Measurements from ENCODE around the gene CDCP2.

The CDCP2 gene

GRCh38 chr1:54135436-54136120, 17.2 kb downstream of the CDCP2 start:
- no peak for DNase-seq

GRCh38 chr1:54134295-54134694, 18.5 kb downstream of the CDCP2 start:
- DNase-seq, result no peak

- DNase-seq, result peak; percentile 97
Observed at GRCh38 chr1:54132495-54132894, 20.3 kb downstream of the CDCP2 start.

DNA sequence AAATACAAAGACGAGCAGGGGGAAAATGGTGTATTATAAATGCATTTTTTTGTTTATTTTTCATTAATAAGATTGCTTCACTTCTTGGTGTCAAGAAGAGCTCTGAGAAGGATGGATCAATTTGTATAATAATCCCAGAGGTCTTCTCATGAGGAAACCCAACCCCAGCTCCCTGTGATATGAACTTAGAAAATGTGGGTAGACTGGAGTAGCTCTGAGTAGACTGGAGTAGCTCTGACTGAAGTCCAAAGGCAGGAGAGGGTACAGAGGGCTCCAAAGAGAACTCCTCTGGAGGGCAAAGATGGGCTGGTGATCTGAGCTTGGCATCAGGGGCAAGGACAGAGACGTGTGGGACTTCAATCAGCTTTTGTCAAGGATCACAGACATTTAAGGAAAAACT, 21.4 kb downstream of the CDCP2 start:
- DNase-seq, result no peak

DNA sequence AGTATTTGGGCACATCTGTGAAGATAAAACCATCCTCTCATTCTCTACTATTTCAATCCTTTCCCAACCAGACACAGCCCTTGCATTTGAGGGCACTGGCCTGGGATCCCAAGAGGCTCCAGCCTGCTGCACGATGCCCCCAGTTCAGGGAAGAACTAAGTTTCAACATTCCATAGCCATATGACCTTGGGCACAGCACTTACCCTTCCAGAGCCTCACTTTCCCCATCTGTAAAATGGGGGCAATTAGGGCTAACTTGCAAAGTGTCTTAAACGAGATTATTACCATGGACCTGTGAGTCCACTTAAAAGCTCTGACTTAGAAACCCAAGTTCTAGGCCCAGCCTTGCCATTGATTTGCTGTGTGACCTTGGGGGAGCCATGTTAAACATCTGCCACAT, 22.9 kb downstream of the CDCP2 start:
- no peak for DNase-seq

GRCh38 chr1:54127594-54128300, 25.1 kb downstream of the CDCP2 start:
- peak; percentile 74 for DNase-seq

DNA sequence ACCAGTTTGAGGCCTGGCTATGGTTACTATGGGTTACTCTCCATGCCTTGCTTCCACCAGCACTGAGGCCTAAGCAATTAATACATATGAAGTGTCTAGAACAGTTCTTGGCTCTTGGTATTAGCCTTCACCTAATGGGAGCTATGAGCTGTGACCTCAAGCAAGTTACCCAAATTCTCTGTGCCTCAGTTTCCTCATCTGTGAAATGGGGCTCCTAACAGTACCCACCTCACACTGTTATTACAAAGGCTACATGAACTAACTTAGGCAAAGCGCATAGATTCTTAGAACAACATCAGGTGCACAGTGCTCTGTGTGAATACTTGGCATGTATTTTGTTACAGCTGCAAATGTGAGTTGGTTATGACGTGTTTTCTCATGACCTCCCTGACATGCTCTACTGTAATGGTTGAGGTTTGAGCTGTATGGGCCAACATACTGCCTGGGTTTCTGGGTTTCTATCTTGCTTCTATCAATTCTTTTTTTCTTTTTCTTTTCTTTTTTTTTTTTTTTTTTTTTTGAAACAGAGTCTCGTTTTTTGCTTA, 26.5 kb downstream of the CDCP2 start:
- DNase-seq, result no peak

DNA sequence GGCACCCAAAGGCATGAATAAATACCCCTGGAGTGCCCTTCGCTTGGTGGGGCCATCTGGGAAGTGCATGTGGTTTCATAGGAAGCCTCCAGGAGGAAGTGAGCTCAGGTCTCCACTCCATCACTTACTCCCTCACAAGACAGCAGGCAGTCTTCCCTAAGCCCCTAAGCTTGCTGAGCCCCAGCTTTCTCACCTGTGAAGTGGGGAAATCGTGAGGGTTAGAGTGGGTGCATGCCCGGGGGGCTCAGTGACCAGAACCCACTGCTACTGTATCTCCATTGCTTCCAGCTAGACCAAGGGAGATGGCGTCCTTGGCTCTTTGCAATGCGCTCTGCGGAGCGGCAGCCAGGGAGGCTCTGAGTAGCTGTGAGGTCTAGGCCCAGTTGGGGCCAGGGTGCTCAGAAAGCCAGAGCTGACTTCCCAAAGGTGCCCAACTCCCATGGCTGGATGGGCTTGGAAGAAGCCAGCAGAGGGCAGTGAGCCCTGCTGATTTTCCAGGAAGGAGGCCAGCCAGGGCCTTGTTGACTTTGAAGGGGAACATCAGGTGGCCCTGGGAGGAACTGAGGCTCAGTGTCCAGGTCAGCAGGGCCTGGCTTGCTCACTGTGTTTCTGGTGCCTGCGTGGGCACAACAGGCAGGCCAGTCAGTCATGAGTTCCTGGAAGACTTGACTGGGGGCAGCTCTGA, 27.3 kb downstream of the CDCP2 start:
- peak; percentile 35 for DNase-seq

GRCh38 chr1:54124906-54125305, 27.9 kb downstream of the CDCP2 start:
- no peak for DNase-seq

DNA sequence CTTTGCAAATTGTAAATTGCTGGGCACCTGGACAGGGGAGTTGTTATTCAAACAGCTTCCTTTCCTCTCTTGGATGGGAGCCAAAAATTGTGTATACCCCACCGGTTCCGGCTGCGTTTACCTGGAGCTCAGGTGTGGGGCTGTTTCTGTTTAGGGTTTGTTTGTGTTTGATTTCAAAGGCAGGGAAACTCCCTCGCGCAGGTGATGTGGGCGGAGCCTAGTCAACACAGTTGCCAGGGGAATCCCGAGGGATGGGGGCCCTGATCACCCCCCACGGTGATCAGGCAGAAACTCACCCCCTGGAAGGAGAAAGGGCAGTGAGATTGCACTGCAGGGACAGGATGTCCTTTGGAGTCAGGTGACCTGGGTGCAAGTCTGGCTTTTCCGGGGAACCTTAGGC, 28.3 kb downstream of the CDCP2 start:
- DNase-seq, result no peak

GRCh38 chr1:54122992-54123391, 29.8 kb downstream of the CDCP2 start:
- no peak for DNase-seq

DNA sequence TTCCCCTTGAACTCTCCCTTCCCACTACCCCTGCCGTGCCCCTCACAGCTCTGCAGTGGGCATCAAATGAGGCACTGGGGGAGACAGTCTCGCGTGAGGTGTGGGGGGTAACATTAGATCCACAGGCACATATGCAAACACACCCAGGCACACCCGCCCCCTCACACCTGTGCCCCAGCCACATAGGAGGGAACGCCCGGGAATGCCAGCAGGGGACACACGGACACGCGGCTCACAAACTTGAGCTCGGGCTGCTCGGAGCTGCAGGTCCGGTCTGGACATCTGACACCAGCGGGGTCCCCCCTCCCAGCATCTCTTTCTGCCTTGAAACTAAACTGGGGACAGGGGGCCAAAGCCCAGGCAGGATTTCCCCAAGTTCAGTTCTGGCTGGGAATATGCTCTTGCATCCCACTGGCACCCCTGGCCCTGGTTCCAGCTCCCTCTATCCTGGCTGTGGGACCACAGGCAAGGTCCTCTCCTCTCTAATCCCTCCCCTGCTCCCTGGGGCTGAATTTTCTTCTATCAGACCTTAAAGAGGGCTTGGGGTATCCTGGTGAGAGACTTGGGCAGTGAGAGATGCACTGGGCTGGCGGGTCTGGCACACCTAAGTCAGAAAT, 30.6 kb downstream of the CDCP2 start:
- DNase-seq, result no peak

- peak; percentile 78 for DNase-seq
Observed at GRCh38 chr1:54121482-54122134, 31.2 kb downstream of the CDCP2 start.

DNA sequence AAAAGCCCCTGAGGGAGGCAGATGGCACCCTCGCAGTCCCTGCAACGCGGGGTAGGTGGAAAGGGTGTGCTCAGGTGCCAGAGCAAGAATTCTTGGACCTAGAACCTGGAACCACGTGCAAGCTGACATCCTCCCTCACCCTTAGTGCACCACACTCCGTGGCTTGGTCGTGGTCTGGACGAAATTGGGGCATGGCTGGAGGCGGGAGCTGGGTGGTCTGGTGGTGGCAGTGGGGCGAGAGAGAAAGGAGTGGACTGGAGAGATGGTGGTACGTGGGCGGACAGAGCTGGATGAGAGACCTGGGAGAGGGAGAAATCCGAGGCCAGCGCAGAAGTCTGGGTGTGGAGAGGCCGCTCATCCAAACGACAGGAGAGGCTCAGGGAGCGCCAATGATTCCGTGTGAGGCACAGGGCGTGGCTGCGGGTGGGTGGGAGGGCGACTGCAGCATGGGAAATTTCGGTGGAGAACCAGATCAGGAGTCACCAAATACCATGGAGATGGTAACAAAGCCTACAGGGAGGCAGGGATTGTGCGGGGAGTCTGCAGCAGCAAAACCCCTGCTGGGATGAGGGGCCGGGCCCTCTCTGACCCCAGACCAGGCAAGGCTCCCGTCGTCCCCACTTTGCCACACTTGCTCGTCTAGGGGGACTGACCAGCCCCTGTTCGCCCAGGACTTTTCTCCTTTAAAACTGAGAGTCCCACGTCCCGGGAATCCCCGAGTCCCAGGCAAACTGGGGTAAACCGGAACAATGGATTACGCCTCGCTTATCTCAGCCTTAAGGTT, 31.9 kb downstream of the CDCP2 start:
- DNase-seq, result no peak

GRCh38 chr1:54120018-54120697, 32.6 kb downstream of the CDCP2 start:
- no peak for DNase-seq

GRCh38 chr1:54118704-54119103, 34.1 kb downstream of the CDCP2 start:
- DNase-seq, result no peak

DNA sequence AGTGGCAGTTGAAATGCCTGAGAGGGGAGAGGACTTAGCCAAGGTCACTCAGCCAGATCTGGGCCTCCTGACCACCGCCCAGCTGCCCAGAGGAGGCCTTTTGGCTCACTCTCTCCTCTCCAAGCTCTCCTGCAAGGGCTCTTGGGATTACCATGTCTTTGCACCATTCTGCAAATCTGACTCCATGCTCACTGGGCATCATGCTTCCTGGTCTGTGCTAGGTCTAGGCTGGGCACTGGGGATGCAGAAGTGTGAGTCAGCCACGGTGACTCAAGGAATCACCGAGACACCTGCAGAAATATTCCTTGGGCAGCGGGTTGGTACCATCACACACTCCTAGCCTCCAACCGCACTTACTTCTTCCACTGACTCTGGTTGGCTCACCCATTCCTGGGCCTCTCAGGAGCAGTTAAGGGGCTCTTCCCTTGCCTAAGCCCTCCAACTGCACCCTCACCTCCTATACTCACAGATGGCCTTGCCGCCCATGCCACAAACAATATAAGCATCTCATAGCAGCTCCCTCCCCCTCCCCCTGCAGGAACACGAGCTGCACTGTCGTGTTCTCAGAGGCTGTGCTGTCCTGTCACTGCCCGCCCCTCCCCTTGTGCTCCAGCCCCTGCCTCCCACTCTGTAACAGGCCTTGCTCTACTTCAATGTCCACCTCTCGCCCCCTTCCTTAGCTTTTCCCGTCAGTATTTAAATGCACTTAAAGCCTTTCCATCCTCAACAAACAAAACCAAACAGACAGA, 34.8 kb downstream of the CDCP2 start:
- DNase-seq, result no peak

GRCh38 chr1:54115520-54115919, 37.3 kb downstream of the CDCP2 start:
- DNase-seq, result no peak

GRCh38 chr1:54114955-54115354, 37.8 kb downstream of the CDCP2 start:
- no peak for DNase-seq

GRCh38 chr1:54114001-54114400, 38.8 kb downstream of the CDCP2 start:
- DNase-seq, result no peak
